HepG2 (cell line): ENCODE results near the gene TTN. TPM values are rescaled to one million over a fixed set of nuclear protein-coding genes. Genes with fewer than 3 reads are reported as not detected.
A peak's percentile ranks its signal among the peaks of the same experiment; 100 is the strongest.

ENCODE experiments used
- ATAD3A ChIP-seq: sonication (generic); formaldehyde crosslinking; IDR thresholded peaks from 2 replicates; pipeline ENCODE4 v1.4.0; 2020; ENCODE audit warnings: missing genetic modification reagents
- CC2D1A ChIP-seq: sonication (generic); formaldehyde crosslinking; IDR thresholded peaks from 2 replicates; pipeline ENCODE4 v1.8.1; 2023; ENCODE audit warnings: mild to moderate bottlenecking, missing genetic modification reagents
- CHCHD3 ChIP-seq: sonication (generic); formaldehyde crosslinking; IDR thresholded peaks from 2 replicates; pipeline ENCODE4 v1.8.0; 2022; ENCODE audit warnings: mild to moderate bottlenecking, missing genetic modification reagents, moderate library complexity
- HIVEP1 ChIP-seq: sonication (generic); formaldehyde crosslinking; IDR thresholded peaks from 2 replicates; pipeline ENCODE4 v1.4.0; 2020; ENCODE audit warnings: mild to moderate bottlenecking, missing genetic modification reagents
- MIXL1 ChIP-seq: IDR thresholded peaks from 2 replicates; pipeline ENCODE4 v1.6.1; 2016
- NFIC ChIP-seq: IDR thresholded peaks from 2 replicates; pipeline ENCODE4 v1.6.1; 2012; ENCODE audit warnings: mild to moderate bottlenecking, low read length, inconsistent platforms
- POLR2AphosphoS5 ChIP-seq: IDR thresholded peaks from 2 replicates; pipeline ENCODE4 v1.6.1; 2012; ENCODE audit warnings: low read depth, low read length
- REST ChIP-seq, 2 experiments: IDR thresholded peaks; 2 replicates each; pipeline ENCODE4 v1.6.1; 2011 to 2012; ENCODE audit warnings: low read length in 2 of 2, borderline replicate concordance in 1 of 2, low read depth in 1 of 2, mild to moderate bottlenecking in 1 of 2, moderate library complexity in 1 of 2
- SOX6 ChIP-seq, 2 experiments: fragments of 450-650 bp in 1 of 2; sonication (generic) in 1 of 2; formaldehyde crosslinking in 1 of 2; IDR thresholded peaks; 2 replicates each; pipeline versions ENCODE4 v1.4.0 to v1.6.1; 2017 to 2020; ENCODE audit warnings: antibody characterized with exemption in 1 of 2, mild to moderate bottlenecking in 1 of 2, missing genetic modification reagents in 1 of 2
- TP53 ChIP-seq: sonication (generic); formaldehyde crosslinking; conservative IDR thresholded peaks from 2 replicates; pipeline ENCODE4 v1.4.0; 2020; ENCODE audit warnings: missing genetic modification reagents
- ZNF230 ChIP-seq: sonication (generic); formaldehyde crosslinking; IDR thresholded peaks from 2 replicates; pipeline ENCODE4 v1.4.0; 2020; ENCODE audit warnings: mild to moderate bottlenecking, missing genetic modification reagents
- ZNF350 ChIP-seq: sonication (generic); formaldehyde crosslinking; IDR thresholded peaks from 2 replicates; pipeline ENCODE4 v1.4.0; 2020; ENCODE audit warnings: mild to moderate bottlenecking, low read depth, missing genetic modification reagents, borderline replicate concordance
- ZNF431 ChIP-seq: sonication (generic); formaldehyde crosslinking; IDR thresholded peaks from 2 replicates; pipeline ENCODE4 v1.9.0; 2022; ENCODE audit warnings: missing genetic modification reagents, low read depth, mild to moderate bottlenecking, borderline replicate concordance
- ZNF562 ChIP-seq: sonication (generic); formaldehyde crosslinking; IDR thresholded peaks from 2 replicates; pipeline ENCODE4 v1.8.0; 2022; ENCODE audit warnings: missing genetic modification reagents, borderline replicate concordance
- ZNF674 ChIP-seq: sonication (generic); formaldehyde crosslinking; IDR thresholded peaks from 2 replicates; pipeline ENCODE4 v1.5.0; 2020; ENCODE audit warnings: low read depth, mild to moderate bottlenecking, missing genetic modification reagents
- ZUFSP ChIP-seq: sonication (generic); formaldehyde crosslinking; IDR thresholded peaks from 2 replicates; pipeline ENCODE4 v1.9.0; 2021; ENCODE audit warnings: missing genetic modification reagents, mild to moderate bottlenecking, borderline replicate concordance
- polyA plus RNA-seq, 8 experiments: library from polyadenylated mRNA; depleted of rRNA in 3 of 8; stranded (reverse) in 7 of 8; unstranded in 1 of 8; fragments of >200 nt; fragmentation: Illumina TruSeq in 4 of 8; extraction: Trizol in 4 of 8; gene quantifications; 2 replicates each; pipeline versions ENCODE4 v1.2.1 to v1.2.3, GENCODE V29; 2011 to 2016; ENCODE audit warnings: low read depth in 4 of 8, missing spikeins in 1 of 8, mixed read lengths in 1 of 8; ENCODE audit not compliant: insufficient read depth in 1 of 8
- total RNA-seq, 5 experiments: library from RNA; depleted of rRNA; stranded (reverse); fragments of >200 nt; fragmentation: Illumina TruSeq; extraction: Trizol; gene quantifications; 2 replicates each; pipeline ENCODE4 v1.2.3, GENCODE V29; 2016; ENCODE audit warnings: low read depth in 1 of 5
- TF ChIP-seq, protein P1 (sequence below): sonication (generic); formaldehyde crosslinking; IDR thresholded peaks from 2 replicates; pipeline ENCODE4 v1.4.0; 2020; ENCODE audit warnings: missing genetic modification reagents, low read depth, mild to moderate bottlenecking, borderline replicate concordance
- TF ChIP-seq, protein P2 (sequence below): sonication (generic); formaldehyde crosslinking; IDR thresholded peaks from 2 replicates; pipeline ENCODE4 v1.4.0; 2020; ENCODE audit warnings: missing genetic modification reagents, borderline replicate concordance
- TF ChIP-seq, protein P3 (sequence below): sonication (generic); formaldehyde crosslinking; IDR thresholded peaks from 2 replicates; pipeline ENCODE4 v1.4.0; 2020; ENCODE audit warnings: missing genetic modification reagents

The TTN gene
- total and polyA plus RNA-seq, 2 of the 13 experiments (the other 11 are each of a cell fraction or from before 2014, with no cell fraction given) = under 0.01 TPM

DNA sequence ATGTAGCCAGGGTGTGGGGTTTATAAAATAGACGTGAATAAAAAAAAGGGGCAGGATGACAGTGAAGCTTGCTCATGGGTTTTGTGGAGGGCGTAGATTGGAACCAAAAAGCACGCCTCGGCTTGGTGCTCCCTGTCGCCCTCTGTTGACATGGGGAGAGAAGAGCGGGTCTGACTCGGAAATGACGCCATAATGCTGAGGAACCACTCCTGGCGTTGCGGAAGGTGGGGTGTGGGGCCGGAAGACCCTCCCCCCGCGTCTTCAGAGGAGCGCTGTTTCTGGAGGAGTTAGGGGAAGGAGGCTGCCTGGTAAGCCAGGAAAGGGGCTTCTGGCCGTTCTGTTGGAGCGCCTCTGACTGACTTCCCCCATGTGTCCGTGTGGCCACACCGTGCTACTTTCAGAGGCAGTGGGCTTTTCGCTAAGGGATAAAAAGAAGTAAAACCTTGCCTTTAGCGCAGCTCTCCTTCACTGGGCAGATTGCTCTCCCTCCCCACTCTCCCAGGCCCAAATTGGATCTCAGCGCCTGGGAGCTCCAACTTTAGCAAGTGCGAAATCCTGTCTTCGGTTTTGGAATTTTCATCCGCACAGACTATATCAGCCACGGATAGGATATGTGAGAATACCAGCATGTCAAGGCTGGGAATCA is 284.1 kb downstream of the TTN start (continued):
- TF ChIP-seq TP53 (CRISPR knock-in tag) = no peak
- TF ChIP-seq, protein P1, sequence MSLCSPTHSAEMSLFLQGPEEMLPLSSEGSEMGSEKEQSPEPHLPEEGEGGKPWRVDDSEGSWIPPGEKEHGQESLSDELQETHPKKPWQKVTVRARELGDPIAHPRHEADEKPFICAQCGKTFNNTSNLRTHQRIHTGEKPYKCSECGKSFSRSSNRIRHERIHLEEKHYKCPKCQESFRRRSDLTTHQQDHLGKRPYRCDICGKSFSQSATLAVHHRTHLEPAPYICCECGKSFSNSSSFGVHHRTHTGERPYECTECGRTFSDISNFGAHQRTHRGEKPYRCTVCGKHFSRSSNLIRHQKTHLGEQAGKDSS = no peak
- no peak for TF ChIP-seq ATAD3A (CRISPR knock-in tag)
- TF ChIP-seq CHCHD3 (CRISPR knock-in tag) = no peak
- TF ChIP-seq ZNF350 (CRISPR knock-in tag) = peak; percentile 56; the same call in 1 of the 2 replicates
- TF ChIP-seq, protein P2, sequence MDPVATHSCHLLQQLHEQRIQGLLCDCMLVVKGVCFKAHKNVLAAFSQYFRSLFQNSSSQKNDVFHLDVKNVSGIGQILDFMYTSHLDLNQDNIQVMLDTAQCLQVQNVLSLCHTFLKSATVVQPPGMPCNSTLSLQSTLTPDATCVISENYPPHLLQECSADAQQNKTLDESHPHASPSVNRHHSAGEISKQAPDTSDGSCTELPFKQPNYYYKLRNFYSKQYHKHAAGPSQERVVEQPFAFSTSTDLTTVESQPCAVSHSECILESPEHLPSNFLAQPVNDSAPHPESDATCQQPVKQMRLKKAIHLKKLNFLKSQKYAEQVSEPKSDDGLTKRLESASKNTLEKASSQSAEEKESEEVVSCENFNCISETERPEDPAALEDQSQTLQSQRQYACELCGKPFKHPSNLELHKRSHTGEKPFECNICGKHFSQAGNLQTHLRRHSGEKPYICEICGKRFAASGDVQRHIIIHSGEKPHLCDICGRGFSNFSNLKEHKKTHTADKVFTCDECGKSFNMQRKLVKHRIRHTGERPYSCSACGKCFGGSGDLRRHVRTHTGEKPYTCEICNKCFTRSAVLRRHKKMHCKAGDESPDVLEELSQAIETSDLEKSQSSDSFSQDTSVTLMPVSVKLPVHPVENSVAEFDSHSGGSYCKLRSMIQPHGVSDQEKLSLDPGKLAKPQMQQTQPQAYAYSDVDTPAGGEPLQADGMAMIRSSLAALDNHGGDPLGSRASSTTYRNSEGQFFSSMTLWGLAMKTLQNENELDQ (CRISPR knock-in tag) = no peak
- TF ChIP-seq NFIC = no peak
- no peak for TF ChIP-seq ZNF431 (CRISPR knock-in tag)
- no peak for TF ChIP-seq SOX6 (IDR thresholded peaks at IDR 0.05)
- no peak for TF ChIP-seq SOX6 (CRISPR knock-in tag; IDR thresholded peaks at IDR 0.05)
- TF ChIP-seq MIXL1 (CRISPR knock-in tag) = no peak
- TF ChIP-seq ZNF562 (CRISPR knock-in tag) = no peak
- TF ChIP-seq ZNF674 = no peak
- no peak for TF ChIP-seq ZNF230 (CRISPR knock-in tag)
- TF ChIP-seq HIVEP1 (CRISPR knock-in tag) = no peak
- TF ChIP-seq, protein P3, sequence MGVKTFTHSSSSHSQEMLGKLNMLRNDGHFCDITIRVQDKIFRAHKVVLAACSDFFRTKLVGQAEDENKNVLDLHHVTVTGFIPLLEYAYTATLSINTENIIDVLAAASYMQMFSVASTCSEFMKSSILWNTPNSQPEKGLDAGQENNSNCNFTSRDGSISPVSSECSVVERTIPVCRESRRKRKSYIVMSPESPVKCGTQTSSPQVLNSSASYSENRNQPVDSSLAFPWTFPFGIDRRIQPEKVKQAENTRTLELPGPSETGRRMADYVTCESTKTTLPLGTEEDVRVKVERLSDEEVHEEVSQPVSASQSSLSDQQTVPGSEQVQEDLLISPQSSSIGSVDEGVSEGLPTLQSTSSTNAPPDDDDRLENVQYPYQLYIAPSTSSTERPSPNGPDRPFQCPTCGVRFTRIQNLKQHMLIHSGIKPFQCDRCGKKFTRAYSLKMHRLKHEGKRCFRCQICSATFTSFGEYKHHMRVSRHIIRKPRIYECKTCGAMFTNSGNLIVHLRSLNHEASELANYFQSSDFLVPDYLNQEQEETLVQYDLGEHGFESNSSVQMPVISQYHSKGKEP = no peak
- peak; percentile 78 for TF ChIP-seq POLR2AphosphoS5
- TF ChIP-seq ZUFSP (CRISPR knock-in tag) = no peak
- TF ChIP-seq CC2D1A (CRISPR knock-in tag) = no peak
- 0 out of 4 replicates have a peak, but pooled peaks of 1 of the 2 experiments have one; percentile 4 for TF ChIP-seq REST (IDR thresholded peaks at IDR 0.05; ENCODE audit: borderline replicate concordance in 1 of 2, low read depth in 1 of 2, low read length in 2 of 2)
